Inflammatory macrophage (primary cell): ENCODE data around the gene GNAQ.

Experiments
- DNase-seq, 2 donors: peaks; one replicate each; pipeline ENCODE4 v3.0.0-alpha.2; 2020 to 2022

Gene GNAQ

DNA sequence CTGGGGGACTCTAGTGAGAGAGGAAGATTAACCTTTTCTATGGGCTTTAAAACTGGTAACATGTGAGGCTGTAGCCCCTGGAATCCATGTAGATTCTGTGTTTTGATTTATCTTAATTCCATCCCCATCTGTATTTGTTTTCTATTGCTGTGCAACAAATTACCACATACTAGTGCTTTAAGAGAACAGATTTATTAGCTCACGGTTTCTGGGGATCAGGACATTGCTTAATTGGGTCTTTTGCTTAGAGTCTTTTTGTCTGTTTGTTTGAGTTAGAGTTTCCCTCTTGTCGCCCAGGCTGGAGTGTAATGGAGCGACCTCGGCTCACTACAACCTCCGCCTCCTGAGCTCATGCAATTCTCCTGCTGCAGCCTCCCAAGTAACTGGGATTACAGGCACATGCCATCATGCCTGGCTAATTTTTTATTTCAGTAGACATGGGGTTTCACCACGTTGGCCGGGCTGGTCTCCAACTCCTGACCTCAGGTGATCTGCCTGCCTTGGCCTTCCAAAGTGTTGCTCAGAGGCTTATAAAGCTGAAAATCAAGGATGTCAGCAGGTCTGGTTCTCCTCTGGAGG, 353.6 kb downstream of the GNAQ start:
- DNase-seq = no peak

GRCh38 chr9:77677397-77677796, 354.2 kb downstream of the GNAQ start:
- DNase-seq = no peak

GRCh38 chr9:77673941-77674791, 357.4 kb downstream of the GNAQ start:
- DNase-seq = no peak

- DNase-seq = no peak
These were observed 359.4 kb downstream of the GNAQ start for GRCh38 chr9:77672183-77672582.

DNA sequence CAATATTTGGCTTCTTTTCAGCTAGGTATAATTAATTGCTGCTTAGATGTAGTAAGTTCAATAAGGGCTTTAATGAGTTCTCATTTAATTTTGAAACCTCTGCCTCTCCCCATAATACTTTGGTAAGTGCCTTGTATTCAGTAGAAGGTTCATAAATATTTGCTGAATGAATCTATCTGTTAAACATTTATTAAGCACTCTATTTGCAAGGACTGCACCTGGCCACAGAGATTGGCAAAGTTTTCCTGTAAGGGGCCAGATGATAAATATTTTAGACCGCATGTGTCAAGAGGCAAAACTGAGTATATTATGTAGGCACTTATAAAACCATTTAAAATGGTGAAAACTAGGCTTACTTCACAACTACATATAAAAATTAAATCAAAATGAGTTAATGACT, 364.5 kb downstream of the GNAQ start:
- DNase-seq = no peak
